RWPE2 (cell line): ENCODE results near the gene GIMAP5.

Source experiments
- ATAC-seq: fragments of 200-7000 bp; cut with Tn5 transposase; 3 replicates; pipeline ENCODE4 v1.9.1; 2021; ENCODE audit warnings: low read depth
- DNase-seq: peaks from one replicate; pipeline ENCODE4 v3.0.0-alpha.2; 2020; ENCODE audit warnings: low spot score
- H3K27ac ChIP-seq: fragments of 450-650 bp; 2 replicates; pipeline ENCODE4 v1.5.1; 2017; ENCODE audit warnings: mild to moderate bottlenecking; ENCODE audit not compliant: poor library complexity, severe bottlenecking
- H3K27me3 ChIP-seq: fragments of 250-450 bp; sonication (Bioruptor Pico); 2 replicates; pipeline ENCODE4 v1.5.1; 2021; ENCODE audit warnings: mild to moderate bottlenecking, moderate library complexity; ENCODE audit not compliant: insufficient read depth, poor library complexity, severe bottlenecking
- H3K36me3 ChIP-seq: fragments of 250-450 bp; sonication (Bioruptor Pico); 2 replicates; pipeline ENCODE4 v1.5.1; 2020; ENCODE audit warnings: low read depth, mild to moderate bottlenecking, moderate library complexity
- H3K4me1 ChIP-seq: fragments of 250-450 bp; sonication (Bioruptor Pico); 2 replicates; pipeline ENCODE4 v1.5.1; 2021; ENCODE audit warnings: mild to moderate bottlenecking, moderate library complexity; ENCODE audit not compliant: insufficient read depth, poor library complexity, severe bottlenecking
- H3K4me3 ChIP-seq: fragments of 250-450 bp; sonication (Bioruptor Pico); 2 replicates; pipeline ENCODE4 v1.5.1; 2021; ENCODE audit warnings: mild to moderate bottlenecking, moderate library complexity; ENCODE audit not compliant: severe bottlenecking
- H3K9me3 ChIP-seq: fragments of 250-450 bp; sonication (Bioruptor Pico); 2 replicates; pipeline ENCODE4 v1.5.1; 2021; ENCODE audit warnings: mild to moderate bottlenecking, moderate library complexity; ENCODE audit not compliant: severe bottlenecking
- CTCF ChIP-seq: fragments of 450-650 bp; IDR thresholded peaks from one replicate; pipeline ENCODE4 v1.5.1; 2017; ENCODE audit warnings: mild to moderate bottlenecking, moderate library complexity; ENCODE audit not compliant: poor library complexity, severe bottlenecking

Gene GIMAP5

GRCh38 chr7:150737265-150738055 lies at the start of gene GIMAP5:
Gene GIMAP5, plus strand, starts transcription at chr7:150737418. Its CDS starts 3,467 bp downstream, at chr7:150740885.
- DNase-seq, result no peak
- no peak within 1 kb of the TSS for H3K4me3 ChIP-seq
- TF ChIP-seq CTCF, result no peak
- H3K36me3 ChIP-seq, result no peaks in the 10 kb centered on the region
- no peaks in the 10 kb centered on the region for H3K27me3 ChIP-seq
- H3K27ac ChIP-seq, result peak within 1 kb of the TSS; percentile 71
- no peak for ATAC-seq
- peaks cover 13% of the 10 kb centered on the region for H3K4me1 ChIP-seq
- H3K9me3 ChIP-seq, result peaks cover 4% of the 10 kb centered on the region

- no peak for ATAC-seq
- DNase-seq, result no peak
- no peak for TF ChIP-seq CTCF
- H3K4me1 ChIP-seq, result no peaks in the 10 kb centered on the region
- no peaks in the 10 kb centered on the region for H3K27me3 ChIP-seq
- no peak overlapping the region for H3K27ac ChIP-seq
- no peaks in the 10 kb centered on the region for H3K9me3 ChIP-seq
- H3K4me3 ChIP-seq, result no peak overlapping the region
- no peaks in the 10 kb centered on the region for H3K36me3 ChIP-seq
These were observed 48.6 kb upstream of the GIMAP5 start for GRCh38 chr7:150688630-150689029.

- ATAC-seq (no peak), DNase-seq (no peak)
- Histone ChIP-seq H3K9me3 (no peaks in the 10 kb centered on the region), H3K36me3 (no peaks in the 10 kb centered on the region), H3K27me3 (no peaks in the 10 kb centered on the region), H3K4me3 (no peak overlapping the region), H3K27ac (no peak overlapping the region), H3K4me1 (no peaks in the 10 kb centered on the region)
- no peak for TF ChIP-seq CTCF
These were observed 41.6 kb upstream of the GIMAP5 start for GRCh38 chr7:150695654-150696053.

GRCh38 chr7:150703209-150703608 lies 34.0 kb upstream of the GIMAP5 start:
- no peak overlapping the region for H3K4me3 ChIP-seq
- H3K9me3 ChIP-seq, result peaks cover 10% of the 10 kb centered on the region
- DNase-seq (no peak), ATAC-seq (no peak)
- H3K27ac ChIP-seq, result no peak overlapping the region
- H3K36me3 ChIP-seq, result no peaks in the 10 kb centered on the region
- H3K27me3 ChIP-seq, result no peaks in the 10 kb centered on the region
- TF ChIP-seq CTCF, result no peak
- H3K4me1 ChIP-seq, result no peaks in the 10 kb centered on the region

- H3K27ac ChIP-seq, result no peak overlapping the region
These were observed 21.9 kb upstream of the GIMAP5 start for GRCh38 chr7:150715293-150715692.

More at GRCh38 chr7:150715293-150715692, 21.9 kb upstream of the GIMAP5 start:
- TF ChIP-seq CTCF, result no peak
- Histone ChIP-seq H3K27me3 (no peaks in the 10 kb centered on the region), H3K9me3 (no peaks in the 10 kb centered on the region), H3K4me3 (no peak overlapping the region), H3K4me1 (no peaks in the 10 kb centered on the region), H3K36me3 (no peaks in the 10 kb centered on the region)
- no peak for ATAC-seq
- no peak for DNase-seq
